ENCODE data around the gene NTRK3. TPM values are rescaled to one million over a fixed set of nuclear protein-coding genes. Genes with fewer than 3 reads are reported as not detected.

The NTRK3 gene
- total RNA-seq, 8 experiments from 2014 or later = 1.2 to 41.6 (median 10.7) TPM

Other genes starting within 250 kb of the NTRK3 start
- 10 to 100 TPM; 22.8 to 35.8 (median 30.1) TPM for gene MRPL46, start 210.6 kb upstream of the NTRK3 start, total RNA-seq
- 10 to 100 TPM; 27.2 to 69.7 (median 44.3) TPM for gene MRPS11, start 211.0 kb upstream of the NTRK3 start, total RNA-seq